Stimulated activated naive CD8-positive, alpha-beta T cell treated with anti-CD3 and anti-CD28 coated beads, Interleukin-15, Interleukin-2, amounts not matched to agents 100 ng/mL and 50 ng/mL, for 24 hours (primary cell): ENCODE results near the gene SIL1.
"Not testable (repeated sequence)": the region's sequence is repeated elsewhere in the genome, so short reads cannot be mapped to it uniquely, and the experiment has no call there.

Experiments used
- H3K27ac Mint-ChIP-seq: one replicate; pipeline ENCODE4 v1.8.0; 2021; ENCODE audit warnings: mild to moderate bottlenecking, mixed read lengths
- H3K27me3 Mint-ChIP-seq: one replicate; pipeline ENCODE4 v1.8.0; 2021; ENCODE audit warnings: mixed read lengths
- H3K36me3 Mint-ChIP-seq: one replicate; pipeline ENCODE4 v1.8.0; 2021; ENCODE audit warnings: low read depth, mixed read lengths
- H3K4me1 Mint-ChIP-seq: one replicate; pipeline ENCODE4 v1.8.0; 2021; ENCODE audit warnings: low read depth, mixed read lengths
- H3K4me3 Mint-ChIP-seq: one replicate; pipeline ENCODE4 v1.8.0; 2021; ENCODE audit warnings: mild to moderate bottlenecking, mixed read lengths
- H3K9me3 Mint-ChIP-seq: one replicate; pipeline ENCODE4 v1.8.0; 2021; ENCODE audit warnings: mixed read lengths

Gene SIL1

DNA sequence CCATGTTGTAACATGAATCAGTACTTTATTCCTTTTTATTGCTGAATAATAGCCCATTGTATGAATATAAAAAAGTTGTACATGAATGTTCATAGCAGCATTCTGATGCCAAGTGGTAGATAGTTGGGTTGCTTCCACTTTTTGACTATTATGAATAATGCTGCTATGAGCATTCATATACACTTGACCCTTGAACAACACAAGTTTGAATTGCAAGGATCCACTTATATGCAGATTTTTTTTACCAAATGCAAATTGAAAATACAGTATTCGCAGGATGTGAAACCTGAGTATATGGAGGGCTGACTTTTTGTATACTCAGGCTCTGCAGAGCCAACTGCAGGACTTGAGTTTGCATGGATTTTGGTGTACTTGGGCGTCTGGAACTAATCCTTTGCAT, 14.7 kb upstream of the SIL1 start:
- Mint-ChIP-seq H3K4me1 (no peaks in the 10 kb centered on the region), H3K27ac (no peak overlapping the region), H3K27me3 (peaks cover 3% of the 10 kb centered on the region), H3K4me3 (no peak overlapping the region), H3K9me3 (no peaks in the 10 kb centered on the region), H3K36me3 (no peaks in the 10 kb centered on the region)

DNA sequence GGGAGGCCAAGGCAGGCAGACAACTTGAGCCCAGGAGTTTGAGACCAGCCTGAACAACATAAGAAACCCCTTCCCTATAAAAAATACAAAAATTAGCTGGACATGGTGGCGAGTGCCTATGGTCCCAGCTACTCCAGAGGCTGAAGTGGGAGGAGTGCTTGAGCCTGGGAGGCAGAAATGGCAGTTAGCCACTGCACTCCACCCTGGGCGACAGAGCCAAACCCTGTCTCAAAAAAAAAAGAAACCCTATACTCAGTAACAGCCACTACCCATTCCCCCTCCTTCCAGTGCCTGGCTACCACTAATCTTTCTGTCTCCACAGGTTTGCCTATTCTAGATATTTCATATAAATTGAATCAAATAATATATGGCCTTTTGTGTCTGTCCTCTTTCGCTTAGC, 14.3 kb upstream of the SIL1 start:
- Mint-ChIP-seq H3K9me3 (no peaks in the 10 kb centered on the region), H3K36me3 (no peaks in the 10 kb centered on the region), H3K4me1 (no peaks in the 10 kb centered on the region), H3K27me3 (peaks cover 3% of the 10 kb centered on the region), H3K27ac (no peak overlapping the region), H3K4me3 (no peak overlapping the region)

DNA sequence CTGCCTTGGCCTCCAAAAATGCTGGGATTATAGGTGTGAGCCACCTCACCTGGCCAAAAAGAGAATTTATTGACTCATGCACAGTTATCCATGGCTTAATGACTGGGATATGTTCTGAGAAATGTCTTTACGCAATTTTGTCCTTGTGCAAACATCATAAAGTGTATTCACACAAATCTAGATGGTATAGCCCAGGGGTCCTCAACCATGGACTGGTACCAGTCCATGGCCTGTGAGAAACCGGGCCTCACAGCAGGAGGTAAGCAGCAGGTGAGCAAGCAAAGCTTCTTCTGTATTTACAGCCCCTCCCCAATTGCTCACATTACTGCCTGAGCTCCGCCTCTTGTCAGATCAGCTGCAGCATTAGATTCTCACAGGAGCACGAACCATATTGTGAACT, 12.4 kb upstream of the SIL1 start:
- Mint-ChIP-seq H3K9me3 (no peaks in the 10 kb centered on the region), H3K4me1 (no peaks in the 10 kb centered on the region), H3K36me3 (no peaks in the 10 kb centered on the region), H3K4me3 (no peak overlapping the region), H3K27me3 (no peaks in the 10 kb centered on the region), H3K27ac (no peak overlapping the region)

DNA sequence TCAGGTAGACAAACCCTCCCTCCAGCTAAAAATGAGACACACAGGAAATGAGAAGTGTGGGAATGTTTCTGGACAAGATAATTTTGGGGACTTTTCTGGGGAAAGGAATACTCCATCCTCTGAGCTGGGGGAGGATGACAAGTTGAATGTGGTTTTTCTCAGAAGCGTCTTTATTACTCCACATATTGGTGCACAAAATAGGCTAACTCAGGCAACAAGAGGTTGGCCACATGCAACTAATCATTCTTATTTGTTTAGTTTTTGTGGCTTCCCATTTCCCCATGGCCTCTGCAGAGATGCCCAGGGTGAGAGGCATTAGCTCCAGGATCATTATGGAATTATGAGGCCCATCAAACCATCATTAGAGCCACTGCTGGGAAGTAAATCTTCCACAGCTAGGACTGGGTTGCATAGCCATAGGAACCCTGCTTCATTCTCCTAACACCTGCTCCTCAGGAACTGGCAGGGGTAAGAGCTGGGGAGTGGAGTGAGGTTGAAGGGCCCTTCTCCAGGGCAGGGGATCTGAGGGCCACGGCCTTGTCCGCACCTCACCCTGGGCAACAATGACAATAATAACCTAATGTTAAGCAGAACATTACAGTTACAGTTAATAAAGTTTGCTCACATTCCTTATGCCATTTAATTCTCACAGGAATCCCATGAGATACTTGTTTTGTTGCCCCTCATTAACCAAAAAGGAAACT, 9.3 kb upstream of the SIL1 start:
- Mint-ChIP-seq H3K27ac (no peak overlapping the region), H3K4me3 (no peak overlapping the region), H3K27me3 (no peaks in the 10 kb centered on the region), H3K4me1 (peaks cover 5% of the 10 kb centered on the region), H3K9me3 (no peaks in the 10 kb centered on the region), H3K36me3 (no peaks in the 10 kb centered on the region)

DNA sequence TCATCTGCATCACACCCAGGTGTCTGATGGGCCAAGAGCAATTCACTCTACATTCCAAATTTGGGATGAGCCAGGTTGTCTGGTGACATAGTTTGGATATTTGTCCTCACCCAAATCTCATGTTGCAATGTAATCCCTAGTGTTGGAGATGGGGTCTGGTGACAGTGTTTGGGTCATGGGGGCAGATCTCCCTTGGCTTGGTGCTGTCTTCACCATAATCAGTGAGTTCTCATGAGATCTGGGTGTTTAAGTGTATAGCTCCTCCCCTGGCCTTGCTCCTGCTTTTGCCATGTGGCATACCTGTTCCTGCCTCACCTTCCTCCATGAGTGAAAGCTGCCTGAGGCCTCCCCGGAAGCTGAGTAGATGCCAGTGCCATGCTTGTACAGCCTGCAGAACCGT, 7.4 kb upstream of the SIL1 start:
- no peak overlapping the region for H3K27ac Mint-ChIP-seq
- no peaks in the 10 kb centered on the region for H3K9me3 Mint-ChIP-seq
- no peak overlapping the region for H3K4me3 Mint-ChIP-seq
- no peaks in the 10 kb centered on the region for H3K36me3 Mint-ChIP-seq
- no peaks in the 10 kb centered on the region for H3K27me3 Mint-ChIP-seq
- peaks cover 5% of the 10 kb centered on the region for H3K4me1 Mint-ChIP-seq

DNA sequence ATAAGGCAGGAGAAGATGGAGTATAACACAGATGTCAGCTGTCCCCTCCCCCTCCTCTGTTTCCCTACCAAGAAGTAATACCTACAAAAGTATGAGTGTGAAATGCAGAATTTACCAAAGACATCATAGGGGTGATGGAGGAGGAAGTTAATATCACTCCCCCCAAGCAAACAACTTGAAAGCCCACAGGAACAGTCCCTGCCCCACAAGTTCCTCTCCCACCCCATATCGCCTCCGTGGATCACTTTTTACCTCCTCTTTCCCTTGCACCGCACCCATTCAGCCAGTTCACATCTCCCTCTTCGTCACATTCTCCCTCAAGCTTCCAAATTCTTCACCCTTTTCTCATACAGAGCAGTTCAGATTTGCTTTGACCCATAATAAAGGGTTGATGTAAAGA, 7.0 kb upstream of the SIL1 start:
- no peaks in the 10 kb centered on the region for H3K9me3 Mint-ChIP-seq
- no peak overlapping the region for H3K27ac Mint-ChIP-seq
- no peaks in the 10 kb centered on the region for H3K36me3 Mint-ChIP-seq
- H3K27me3 Mint-ChIP-seq: no peaks in the 10 kb centered on the region
- H3K4me3 Mint-ChIP-seq: no peak overlapping the region
- peaks cover 5% of the 10 kb centered on the region for H3K4me1 Mint-ChIP-seq

DNA sequence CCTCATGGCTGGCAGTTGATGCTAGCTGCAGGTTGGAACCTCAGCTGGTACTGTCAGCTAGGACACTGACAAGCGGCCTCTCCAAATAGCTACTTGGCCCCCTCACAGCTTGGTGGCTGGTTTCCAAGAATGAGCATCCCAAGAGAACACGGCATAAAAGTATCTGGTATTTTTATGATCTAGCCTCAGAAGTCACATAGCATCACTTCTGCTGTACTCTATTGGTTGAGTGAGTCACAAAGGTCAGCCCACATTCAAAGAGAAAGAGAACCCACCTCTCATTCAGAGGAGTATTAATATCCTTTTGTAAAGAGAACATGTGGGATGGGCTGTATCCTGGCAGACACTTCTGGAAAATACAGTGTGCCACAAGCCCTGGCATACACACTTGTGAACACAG, 6.0 kb upstream of the SIL1 start:
- peaks cover 5% of the 10 kb centered on the region for H3K4me1 Mint-ChIP-seq
- H3K36me3 Mint-ChIP-seq: no peaks in the 10 kb centered on the region
- H3K9me3 Mint-ChIP-seq: no peaks in the 10 kb centered on the region
- no peak overlapping the region for H3K27ac Mint-ChIP-seq
- H3K27me3 Mint-ChIP-seq: no peaks in the 10 kb centered on the region
- no peak overlapping the region for H3K4me3 Mint-ChIP-seq

DNA sequence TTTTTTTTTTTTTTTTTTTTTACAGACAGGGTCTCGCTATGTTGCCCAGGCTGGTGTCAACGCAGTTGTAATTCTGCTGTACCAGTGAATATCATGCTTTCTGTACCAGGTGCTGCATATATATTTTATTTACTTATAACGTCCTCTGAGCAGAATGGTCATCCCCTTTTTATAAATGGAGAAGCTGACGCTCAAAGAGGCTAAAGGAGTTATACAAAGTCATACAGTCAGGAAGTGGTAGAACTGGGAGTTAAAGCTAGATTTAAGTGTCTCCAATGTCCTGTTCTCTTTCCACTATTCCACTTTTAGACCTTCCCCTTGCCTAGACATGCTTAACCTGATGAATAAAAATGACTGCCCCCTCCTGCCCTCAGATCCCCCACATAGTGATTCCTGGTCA, 1.2 kb upstream of the SIL1 start:
- Mint-ChIP-seq H3K36me3 (peaks cover 14% of the 10 kb centered on the region), H3K27me3 (no peaks in the 10 kb centered on the region), H3K27ac (peak overlapping the region; percentile 9), H3K4me1 (peaks cover 21% of the 10 kb centered on the region), H3K9me3 (no peaks in the 10 kb centered on the region), H3K4me3 (no peak overlapping the region)

DNA sequence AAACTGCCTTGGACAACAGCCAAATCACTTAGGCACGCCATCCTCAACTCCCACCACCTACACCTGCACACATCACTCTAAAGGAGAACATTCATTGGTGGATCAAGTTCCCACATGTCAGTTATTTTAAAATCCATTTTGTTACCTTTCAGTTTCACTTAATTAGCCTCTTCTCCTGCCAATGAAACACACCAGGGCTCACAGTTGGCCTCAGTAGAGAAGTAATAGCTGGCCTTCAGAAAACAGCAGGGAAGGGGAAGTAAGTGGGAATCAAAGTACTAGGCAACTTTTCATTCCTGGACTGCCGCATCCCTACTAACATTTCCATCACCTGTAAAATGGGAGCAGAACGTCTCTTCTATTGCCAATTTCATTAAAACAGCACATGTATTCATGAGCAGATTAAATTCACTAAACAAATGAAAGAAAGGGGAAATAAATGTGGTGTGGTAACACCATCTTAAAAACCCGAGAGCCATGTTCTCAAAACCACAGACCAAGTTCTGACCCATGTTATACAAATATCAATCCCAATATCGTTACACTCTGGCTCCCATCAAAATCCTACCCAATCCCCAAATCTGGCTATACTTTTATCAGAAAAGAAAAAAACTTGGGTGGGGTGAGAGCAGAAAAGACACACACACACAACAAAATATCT, 1.7 kb downstream of the SIL1 start:
- Mint-ChIP-seq H3K27me3 (no peaks in the 10 kb centered on the region), H3K4me1 (peaks cover 27% of the 10 kb centered on the region)

DNA sequence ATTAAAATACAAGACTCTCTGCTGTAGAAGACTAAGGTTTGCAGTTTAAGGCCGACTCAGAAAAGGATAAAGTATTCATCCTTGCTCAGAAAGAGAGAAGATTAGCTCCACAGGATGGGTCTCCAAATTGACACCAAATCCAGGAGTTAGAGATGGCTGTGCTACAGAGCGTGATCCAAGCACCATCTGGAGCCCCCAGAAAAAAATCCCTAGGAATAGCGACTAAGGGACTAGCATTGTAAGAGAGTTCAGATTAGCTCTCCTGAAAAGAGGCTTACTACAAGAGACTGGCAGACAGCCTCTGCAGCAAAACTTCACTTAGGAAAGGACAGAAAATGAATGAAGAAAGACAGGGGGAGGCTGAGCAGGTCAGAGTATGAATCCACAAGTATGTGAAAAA, 3.7 kb downstream of the SIL1 start:
- no peak overlapping the region for H3K27ac Mint-ChIP-seq
- no peaks in the 10 kb centered on the region for H3K27me3 Mint-ChIP-seq
- H3K9me3 Mint-ChIP-seq: no peaks in the 10 kb centered on the region
- peaks cover 33% of the 10 kb centered on the region for H3K36me3 Mint-ChIP-seq
- H3K4me1 Mint-ChIP-seq: peaks cover 31% of the 10 kb centered on the region
- H3K4me3 Mint-ChIP-seq: no peak overlapping the region

More for the DNA sequence above, 1.7 kb downstream of the SIL1 start:
- Mint-ChIP-seq H3K9me3 (no peaks in the 10 kb centered on the region), H3K4me3 (peak overlapping the region; percentile 92), H3K36me3 (peaks cover 24% of the 10 kb centered on the region), H3K27ac (peak overlapping the region; percentile 94)

DNA sequence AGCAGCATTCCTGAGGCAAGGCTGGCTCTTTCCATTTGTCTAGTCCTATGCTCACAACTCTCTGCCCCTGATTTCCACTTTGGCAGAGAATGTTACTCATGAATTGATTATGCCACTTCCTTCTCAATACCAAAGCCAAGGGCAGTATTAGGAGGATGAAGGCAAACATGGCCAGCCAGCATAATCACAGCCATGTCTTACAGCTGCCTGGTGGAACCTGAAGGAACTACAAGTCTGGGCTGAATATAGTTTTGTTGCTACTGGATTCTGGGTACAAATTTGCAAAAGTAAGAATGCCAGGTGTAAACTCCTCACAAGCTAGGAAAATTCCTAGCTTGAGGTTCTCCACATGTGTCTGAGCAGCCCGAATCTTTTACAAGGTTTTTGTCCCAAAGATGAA, 4.2 kb downstream of the SIL1 start:
- Mint-ChIP-seq H3K4me1 (peaks cover 31% of the 10 kb centered on the region), H3K9me3 (no peaks in the 10 kb centered on the region), H3K36me3 (peaks cover 33% of the 10 kb centered on the region), H3K27me3 (no peaks in the 10 kb centered on the region), H3K4me3 (no peak overlapping the region), H3K27ac (no peak overlapping the region)

DNA sequence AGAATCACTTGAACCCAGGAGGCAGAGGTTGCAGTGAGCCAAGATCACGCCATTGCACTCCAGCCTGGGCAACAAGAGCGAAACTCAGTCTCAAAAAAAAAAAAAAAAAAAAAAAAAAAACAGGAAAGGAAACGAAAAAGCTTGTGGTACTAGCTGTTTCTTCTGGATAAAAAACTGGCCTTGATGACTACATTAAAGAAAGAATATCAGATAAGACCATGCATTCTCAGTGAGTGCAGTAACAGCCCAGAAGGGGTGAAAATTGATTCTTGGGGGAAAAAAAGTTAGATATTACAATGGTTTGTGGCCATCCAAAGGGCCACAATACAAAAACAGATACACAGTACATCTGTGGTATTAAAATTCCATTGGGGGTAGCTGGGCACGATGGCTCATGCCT, 5.3 kb downstream of the SIL1 start:
- H3K27ac Mint-ChIP-seq, H3K27me3 Mint-ChIP-seq, H3K9me3 Mint-ChIP-seq, H3K4me3 Mint-ChIP-seq: not testable (repeated sequence)
- peaks cover 26% of the 10 kb centered on the region for H3K4me1 Mint-ChIP-seq
- peaks cover 38% of the 10 kb centered on the region for H3K36me3 Mint-ChIP-seq

DNA sequence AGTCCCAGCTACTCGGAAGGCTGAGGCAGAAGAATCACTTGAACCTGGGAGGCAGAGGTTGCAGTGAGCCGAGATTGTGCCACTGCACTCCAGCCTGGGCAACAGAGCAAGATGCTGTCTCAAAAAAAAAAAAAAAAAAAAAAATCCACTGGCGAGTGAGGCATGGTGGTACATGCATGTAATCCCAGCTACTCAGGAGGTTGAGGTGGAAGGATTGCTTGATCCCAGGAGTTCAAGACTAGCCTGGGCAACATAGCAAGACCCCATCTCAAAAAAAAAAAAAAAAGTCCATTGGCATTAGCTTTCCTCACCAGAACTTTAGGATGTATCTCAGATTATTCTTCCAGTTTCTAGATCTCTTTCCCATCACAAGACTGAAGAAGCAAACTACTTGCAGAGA, 6.2 kb downstream of the SIL1 start:
- Mint-ChIP-seq H3K36me3 (peaks cover 40% of the 10 kb centered on the region), H3K4me1 (peaks cover 21% of the 10 kb centered on the region)
- not testable (repeated sequence) for H3K27me3 Mint-ChIP-seq, H3K9me3 Mint-ChIP-seq, H3K4me3 Mint-ChIP-seq, H3K27ac Mint-ChIP-seq

DNA sequence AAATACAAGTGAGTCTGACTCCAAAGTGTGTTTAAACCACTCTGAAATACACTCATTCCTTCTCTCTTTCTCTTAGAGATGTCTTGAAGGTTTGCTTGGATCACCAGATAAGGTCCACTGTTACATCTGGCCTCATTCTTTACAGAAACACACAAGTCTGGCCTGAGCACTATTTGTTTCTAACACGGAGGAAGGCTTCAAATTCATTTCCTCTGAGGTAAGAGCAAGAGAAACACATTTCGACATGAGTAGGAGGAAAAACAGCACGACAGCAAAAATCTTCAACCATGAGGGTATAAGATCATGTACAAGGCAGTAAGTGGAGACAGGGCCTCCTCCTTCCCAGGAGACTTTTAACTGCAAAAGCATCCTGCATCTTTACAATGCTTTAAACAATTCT, 8.0 kb downstream of the SIL1 start:
- Mint-ChIP-seq H3K36me3 (peaks cover 41% of the 10 kb centered on the region), H3K27me3 (no peaks in the 10 kb centered on the region), H3K4me1 (peaks cover 12% of the 10 kb centered on the region), H3K9me3 (no peaks in the 10 kb centered on the region), H3K4me3 (no peak overlapping the region), H3K27ac (peak overlapping the region; percentile 9)

DNA sequence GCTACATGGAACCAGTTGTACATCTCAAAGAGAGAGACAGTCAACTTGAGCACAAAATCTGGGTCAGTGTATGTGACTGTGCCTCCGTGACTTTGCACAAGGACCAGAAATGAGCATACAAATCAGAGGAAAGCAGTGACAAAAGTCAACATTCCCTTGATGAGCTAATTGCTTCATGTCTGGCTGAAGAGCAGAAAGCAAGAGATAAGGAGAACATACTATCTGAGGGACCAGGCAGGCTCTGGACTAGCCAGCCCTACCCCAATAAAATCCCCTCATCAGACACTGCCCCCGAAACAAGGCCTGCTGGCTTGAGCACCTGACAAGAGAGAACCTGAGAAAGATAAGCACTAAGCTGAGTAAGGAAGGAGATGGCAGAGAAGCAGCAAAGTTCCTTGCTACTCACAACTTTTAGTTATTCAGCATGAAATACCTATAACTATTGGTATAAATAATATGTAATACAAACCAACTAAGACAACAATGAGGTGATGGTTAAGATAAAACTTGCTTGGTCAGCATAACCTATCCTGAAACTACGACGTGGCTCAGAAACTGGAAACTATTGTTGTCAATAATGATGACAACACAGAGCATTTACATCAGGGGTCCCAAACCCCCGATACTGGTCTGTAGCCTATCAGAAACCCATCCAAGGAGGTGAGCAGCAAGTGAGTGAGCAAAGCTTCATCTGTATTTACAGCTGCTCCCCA, 9.5 kb downstream of the SIL1 start:
- no peak overlapping the region for H3K27ac Mint-ChIP-seq
- no peaks in the 10 kb centered on the region for H3K9me3 Mint-ChIP-seq
- no peaks in the 10 kb centered on the region for H3K27me3 Mint-ChIP-seq
- peaks cover 33% of the 10 kb centered on the region for H3K36me3 Mint-ChIP-seq
- peaks cover 9% of the 10 kb centered on the region for H3K4me1 Mint-ChIP-seq
- H3K4me3 Mint-ChIP-seq: no peak overlapping the region
